ENCODE results near the gene ACTR5.

The ACTR5 gene

DNA sequence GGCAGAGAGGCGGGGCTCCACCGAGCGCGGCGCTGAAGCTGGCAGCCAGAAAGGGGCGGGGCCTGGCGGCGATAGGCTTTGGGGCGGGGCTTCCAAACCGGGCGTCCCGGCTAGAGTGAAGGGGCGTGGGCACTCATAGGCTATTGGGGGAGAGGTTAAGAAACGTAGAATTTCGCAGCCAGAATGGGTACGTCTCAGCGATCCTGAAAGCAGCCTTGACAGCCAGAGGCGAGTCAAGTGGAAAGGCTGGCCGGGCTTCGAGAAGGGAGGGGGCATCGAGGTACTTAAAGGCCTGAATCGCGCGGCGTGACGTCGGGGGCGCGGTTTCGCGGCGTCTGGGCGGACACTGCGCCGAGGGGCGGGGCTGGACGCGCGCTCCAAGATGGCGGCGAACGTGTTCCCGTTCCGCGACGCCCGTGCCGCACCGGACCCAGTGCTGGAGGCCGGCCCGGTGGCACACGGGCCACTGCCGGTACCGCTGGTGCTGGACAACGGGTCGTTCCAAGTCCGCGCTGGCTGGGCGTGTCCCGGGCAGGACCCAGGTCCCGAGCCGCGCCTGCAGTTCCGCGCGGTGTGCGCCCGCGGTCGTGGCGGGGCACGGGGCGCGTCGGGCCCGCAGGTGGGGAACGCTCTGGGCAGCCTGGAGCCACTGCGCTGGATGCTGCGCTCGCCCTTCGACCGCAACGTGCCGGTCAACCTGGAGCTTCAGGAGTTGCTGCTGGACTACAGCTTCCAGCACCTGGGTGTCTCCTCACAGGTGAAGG, at the start of gene ACTR5:
ACTR5 (plus strand) TSS at position 364 of the 764 bp plus-strand sequence; CDS start at position 383, 19 bp downstream.
- DNase-seq (ENCODE audit: low read depth, low spot score), result peak; percentile 92

DNA sequence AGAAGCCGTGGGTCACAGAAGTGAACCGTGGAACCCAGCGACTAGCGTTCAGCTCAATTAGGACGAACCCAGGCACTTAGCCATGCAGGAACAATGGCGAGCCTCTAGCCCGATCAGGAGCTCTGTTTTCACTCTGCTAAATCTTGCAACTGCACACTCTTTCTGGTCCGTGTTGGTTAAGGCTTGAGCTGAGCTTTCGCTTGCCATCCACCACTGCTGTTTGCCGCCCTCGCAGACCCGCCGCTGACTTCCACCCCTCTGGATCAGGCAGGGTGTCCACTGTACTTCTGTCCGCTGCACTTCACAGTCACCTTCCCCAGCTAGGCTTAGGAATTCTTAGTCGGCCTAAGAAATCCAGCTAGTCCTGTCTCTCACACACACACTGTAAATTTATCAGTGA, 49.7 kb upstream of the ACTR5 start:
- no peak for DNase-seq (ENCODE audit: low read depth, low spot score)

DNA sequence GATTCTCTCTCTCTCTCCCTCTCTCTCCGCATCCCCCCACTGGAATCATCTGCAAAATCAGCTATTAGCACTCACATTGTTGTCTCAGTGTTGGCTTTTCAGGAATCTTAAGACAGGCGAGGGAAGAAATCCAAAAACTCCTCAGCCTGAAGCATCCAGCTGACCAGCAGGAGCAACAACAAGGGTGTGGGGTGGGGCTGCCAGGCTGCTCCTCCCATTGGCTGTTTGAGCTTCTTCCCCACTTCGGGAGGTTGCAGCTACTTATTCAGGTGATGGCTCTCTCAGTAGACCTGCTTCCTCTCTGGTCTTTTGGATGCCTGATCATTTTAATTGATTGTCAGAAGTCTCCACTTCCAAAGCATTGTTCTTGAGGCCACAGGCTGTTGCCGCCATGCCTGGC, 48.1 kb upstream of the ACTR5 start:
- no peak for DNase-seq (ENCODE audit: low read depth, low spot score)

DNA sequence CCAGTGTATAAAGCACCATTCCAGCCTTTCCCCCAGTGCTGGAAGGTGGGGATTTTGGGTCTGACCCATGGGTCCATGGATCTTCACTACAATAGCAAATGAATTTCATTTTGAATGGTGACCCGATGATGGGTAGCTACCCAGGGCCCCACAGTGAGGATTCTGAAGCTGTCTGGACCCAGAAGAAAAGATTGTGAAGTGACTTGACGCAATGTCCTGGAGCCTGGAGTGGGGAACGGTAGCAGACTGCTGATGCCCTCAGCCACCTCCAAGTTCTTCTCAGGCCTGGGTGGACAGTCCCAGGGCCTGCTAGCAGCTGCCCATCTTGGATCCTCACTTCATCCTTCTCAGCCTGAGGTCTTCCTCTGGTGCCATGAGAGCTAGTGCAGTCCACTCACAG, 47.3 kb upstream of the ACTR5 start:
- DNase-seq (ENCODE audit: low read depth, low spot score), result no peak

DNA sequence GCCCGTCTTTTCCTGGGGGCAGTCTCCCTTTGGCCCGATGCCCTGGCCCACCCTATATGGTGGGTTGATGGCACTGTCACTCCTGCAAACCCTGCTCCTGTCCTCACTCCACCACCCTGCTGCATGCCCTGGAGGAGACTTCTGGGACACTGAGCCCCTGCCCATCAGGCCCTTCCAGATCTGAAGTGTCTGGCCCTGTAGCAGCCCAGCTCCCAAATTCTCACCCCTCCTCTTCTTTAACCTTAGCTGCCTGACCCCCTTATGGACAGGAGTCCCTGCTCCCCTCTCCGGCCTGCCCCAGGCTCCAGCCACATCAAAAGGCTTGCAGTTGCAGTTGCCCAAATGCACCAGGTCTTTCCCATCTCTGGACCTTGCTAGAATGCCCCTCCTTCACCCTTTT, 44.7 kb upstream of the ACTR5 start:
- no peak for DNase-seq (ENCODE audit: low read depth, low spot score)

DNA sequence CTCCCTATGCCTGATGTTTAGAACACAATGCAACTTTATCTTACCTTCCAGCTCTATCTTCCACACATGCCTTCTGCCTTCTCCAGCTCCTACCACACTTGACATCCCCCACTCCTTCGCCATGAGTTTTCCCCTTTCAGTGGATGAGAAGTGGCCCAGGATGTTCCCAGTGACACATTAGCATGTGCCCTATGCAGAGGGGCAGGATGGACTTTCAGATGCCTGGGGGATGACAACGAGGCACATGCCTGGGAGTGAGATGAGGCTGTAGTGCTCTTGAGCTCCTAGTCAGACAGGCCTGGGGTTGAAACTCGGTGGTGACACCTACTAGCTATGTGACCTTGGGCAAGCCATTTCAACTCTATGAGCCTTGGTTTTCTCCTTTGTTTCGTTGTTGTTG, 44.1 kb upstream of the ACTR5 start:
- no peak for DNase-seq (ENCODE audit: low read depth, low spot score)

DNA sequence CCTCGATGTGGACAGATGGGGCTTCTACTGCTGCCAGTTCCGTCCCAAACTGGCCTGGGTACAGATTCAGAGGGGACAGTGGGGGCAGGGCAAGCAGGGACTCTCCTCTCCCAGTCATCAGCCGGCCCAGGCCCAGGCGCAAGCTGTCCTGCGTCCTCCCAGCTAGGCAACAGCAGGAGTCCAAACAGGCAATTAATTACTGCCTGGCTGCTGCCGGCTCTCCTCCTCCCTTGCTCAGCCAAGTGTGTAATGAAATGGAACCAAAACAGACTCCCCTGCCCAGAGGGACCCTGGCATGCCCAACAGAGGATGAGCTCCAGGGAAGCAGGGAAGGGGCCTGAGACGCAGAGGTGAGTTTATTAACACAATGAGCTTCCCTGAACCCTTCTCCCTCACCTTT, 41.8 kb upstream of the ACTR5 start:
- DNase-seq (ENCODE audit: low read depth, low spot score), result no peak

DNA sequence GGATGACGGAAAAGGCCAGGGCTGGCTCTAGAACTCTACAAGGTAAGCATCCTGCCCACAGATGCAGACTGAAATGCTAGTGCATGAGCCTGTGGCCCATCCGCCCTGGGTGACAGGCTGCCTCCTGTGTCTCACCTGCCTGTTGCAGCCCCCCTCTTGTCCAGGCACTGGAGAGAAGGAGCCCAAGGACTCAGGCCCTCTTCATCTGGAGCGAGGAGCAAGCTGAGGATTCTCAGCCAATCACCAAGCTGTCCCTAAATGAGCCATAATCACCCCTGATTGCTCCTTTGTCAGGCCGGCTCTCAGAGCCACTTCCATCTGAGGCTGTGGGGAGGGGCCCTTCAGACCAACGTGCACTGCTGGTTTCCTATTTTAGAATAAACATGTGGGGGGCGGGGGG, 34.0 kb upstream of the ACTR5 start:
- DNase-seq (ENCODE audit: low read depth, low spot score), result no peak

DNA sequence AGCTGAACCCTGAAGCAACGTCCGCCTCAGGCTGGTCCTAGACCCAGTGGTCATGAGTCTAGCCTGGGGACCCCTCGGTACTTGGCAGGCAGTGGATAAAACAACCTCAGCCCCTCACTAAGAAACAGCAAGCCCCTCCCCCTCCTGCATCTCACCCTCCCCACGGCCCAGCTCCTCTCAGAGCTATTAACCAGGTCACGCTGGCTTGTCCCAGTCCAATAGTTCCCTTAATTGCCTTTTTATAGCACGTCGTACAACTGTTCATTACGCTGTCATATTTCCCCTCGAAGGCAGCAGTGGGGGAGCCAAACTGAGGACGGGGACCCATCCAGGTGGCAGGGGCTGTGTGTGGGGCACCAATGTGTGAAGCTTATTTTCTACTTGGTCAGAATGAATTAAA, 32.6 kb upstream of the ACTR5 start:
- no peak for DNase-seq (ENCODE audit: low read depth, low spot score)

DNA sequence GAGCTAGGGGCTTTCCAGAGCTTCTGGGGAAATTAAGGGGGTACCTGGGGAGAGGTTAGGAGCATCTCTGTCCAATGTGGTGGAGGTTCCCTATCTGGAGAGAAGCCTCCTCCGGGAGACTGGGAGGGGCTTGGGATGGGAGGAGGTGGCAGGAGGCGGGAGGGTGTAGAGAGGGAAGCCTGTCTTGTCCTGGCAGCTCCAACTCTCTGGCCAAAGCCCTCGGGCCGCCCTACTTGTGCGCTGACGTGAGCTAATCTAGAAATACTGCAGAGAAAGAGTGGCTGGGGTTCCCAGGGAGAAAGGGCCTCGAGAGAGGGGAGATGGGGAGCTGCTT, 25.6 kb upstream of the ACTR5 start:
- no peak for DNase-seq (ENCODE audit: low read depth, low spot score)

DNA sequence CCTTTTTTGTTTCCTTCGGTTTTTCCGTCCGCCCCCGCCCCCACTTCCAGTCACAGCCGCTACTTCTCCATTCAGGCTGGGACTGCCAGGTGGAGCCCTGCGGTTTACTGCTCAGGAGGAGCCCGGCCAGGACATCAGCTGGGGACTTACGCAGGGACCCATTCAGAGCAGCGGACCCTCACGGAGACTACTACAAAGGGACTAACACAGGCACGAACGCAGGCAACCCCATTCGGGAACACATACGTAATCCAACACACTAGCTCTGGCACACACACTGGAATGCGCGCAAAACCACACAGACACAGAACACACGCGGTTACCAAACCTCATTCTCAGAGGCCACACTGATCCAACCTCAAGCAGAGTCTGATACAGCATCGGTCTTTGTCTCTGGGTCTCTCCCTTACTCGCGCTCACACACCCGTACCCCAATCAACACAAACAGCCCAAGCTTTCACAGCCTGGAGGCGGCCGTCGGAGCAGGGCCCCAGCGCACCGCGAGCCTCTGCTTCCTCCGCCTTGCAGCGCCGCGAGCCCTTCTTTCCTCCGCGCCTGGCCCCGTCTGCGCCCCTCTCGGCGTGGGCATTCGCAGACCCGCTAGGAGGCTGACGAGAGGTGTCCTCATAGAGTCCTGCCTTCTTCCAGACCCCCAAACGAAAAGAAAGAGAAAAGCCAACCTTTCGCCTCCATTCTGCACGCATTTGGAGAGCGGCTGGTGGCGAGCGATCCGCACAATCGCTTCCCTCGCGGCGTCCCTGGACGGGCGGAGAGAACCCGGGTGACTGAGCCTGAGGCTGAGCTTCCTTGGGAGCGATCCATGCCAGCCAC, 25.0 kb upstream of the ACTR5 start:
- no peak for DNase-seq (ENCODE audit: low read depth, low spot score)

DNA sequence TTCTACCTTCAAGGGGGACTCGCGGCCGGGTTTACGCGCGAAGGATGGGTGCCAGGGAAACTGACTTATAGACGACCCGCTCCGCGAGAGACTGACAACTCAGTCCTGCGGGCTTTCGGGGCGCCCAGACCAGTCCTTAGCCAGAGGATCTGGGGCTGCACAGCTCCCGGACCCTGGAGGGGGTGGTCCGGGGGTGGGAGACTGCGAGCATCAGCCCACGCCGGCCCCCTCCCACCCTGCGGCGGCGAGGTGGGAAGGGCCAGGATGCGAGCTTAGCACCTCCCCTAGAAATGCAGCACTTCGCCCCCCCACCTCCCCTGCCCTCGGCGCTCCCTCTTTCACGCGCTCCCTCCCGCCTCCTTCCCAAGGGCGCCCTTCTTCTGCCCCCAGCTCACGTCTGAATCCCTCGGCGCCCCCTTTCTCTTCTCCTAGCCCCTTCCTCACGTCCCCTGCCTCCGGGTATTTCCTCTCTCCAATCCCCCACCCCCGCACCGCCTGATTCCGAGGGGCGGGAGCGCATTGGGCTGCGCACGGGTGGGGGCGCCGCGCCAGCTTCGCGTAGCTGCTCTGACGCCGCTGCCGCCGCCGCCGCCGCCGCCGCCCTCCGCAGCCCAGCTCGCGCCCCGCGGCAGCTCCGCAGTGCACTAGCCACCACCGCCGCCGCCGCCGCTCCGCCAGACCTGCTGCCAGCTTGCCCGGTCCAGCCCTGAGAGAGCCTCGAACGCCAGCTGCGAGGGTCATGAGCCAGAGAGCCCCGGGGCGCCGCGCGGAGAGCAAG, 24.2 kb upstream of the ACTR5 start, which contains the start of gene SLC32A1:
SLC32A1 (plus strand) TSS at position 639 of the 778 bp plus-strand sequence. CDS start 239 bp downstream, outside the sequence.
- no peak for DNase-seq (ENCODE audit: low read depth, low spot score)

DNA sequence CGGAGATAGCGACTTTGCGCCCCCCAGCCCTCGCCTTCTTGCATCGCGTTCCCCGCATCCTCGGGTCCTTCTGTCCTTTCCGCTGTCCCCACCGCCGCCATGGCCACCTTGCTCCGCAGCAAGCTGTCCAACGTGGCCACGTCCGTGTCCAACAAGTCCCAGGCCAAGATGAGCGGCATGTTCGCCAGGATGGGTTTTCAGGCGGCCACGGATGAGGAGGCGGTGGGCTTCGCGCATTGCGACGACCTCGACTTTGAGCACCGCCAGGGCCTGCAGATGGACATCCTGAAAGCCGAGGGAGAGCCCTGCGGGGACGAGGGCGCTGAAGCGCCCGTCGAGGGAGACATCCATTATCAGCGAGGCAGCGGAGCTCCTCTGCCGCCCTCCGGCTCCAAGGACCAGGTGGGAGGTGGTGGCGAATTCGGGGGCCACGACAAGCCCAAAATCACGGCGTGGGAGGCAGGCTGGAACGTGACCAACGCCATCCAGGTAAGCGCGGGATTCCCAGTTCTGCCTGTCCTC, 23.6 kb upstream of the ACTR5 start:
- DNase-seq (ENCODE audit: low read depth, low spot score), result no peak

DNA sequence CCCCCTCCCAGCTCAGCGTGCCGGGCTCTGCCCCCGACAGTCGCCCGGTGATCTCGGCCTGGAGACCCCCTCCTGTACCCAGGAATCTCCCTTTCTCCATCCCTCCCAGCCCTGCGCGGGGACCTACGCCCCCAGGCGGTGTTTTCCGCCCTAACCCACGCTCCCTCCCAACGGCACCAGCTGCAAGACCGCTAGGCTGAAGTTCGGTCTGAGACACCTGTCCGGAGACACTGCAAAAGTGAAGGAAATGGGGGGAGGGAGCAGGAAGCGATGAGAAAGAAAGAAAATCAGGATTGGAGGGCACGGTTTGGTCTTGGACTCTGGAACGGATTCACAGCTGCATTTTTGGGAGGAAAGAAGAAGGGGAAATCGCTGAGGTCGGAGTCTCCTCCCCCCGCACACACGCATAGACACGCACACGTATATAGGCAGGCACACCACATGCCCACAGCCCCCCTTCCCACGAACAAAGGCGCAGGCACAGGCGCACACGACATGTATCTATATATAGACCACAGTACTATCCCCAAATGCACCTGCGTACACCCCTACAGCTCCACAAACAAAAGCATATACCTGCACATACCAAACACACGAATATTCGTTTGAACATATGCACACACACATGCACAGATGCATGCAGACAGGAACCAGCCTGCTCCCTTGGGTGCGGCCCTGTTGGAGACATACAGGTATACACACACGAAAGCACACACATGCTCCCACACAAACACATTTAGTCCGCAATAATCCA, 22.9 kb upstream of the ACTR5 start:
- DNase-seq (ENCODE audit: low read depth, low spot score), result no peak

DNA sequence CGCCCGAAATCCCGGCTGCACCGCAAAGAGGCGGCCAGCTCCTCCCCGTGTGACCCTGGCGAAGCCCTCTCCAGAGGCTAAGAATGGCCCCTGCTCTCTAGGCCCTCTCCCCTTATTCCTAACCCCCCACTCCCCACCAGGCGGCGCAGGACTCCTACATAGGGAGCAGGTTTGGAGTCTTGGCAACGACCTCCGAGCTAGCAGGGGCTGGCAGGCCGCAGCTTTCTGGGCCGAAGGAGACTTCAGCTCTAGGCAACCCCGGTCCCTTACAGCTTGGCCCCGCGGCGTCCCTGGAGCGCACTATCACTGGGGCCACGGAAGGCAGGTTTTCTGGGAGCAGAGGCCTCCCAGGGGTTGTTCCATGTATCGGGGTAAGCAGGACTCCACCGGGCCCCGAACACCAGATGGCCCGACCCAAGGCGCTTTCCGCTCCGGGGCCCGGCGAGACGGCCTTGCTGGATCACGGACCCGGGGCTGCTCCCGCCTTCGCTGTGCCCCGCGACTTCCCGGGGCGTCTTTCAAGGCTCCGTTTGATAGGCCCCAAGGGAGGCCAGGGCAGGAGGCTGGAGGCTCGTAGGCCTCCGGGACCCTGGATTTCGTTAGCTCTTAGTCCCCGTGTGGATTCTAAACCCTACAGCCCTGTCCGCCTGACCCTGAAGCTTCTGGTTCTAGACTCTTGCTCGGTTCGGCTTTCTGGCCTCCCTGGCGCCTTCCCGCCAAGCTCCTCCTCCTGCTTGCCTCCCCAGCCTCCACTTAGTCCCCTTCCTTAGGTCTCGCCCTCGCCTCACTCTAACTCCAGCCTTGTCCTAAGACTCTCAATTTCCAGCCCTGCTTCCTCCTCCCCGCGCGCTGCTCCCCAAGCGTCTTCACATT, 22.1 kb upstream of the ACTR5 start:
- no peak for DNase-seq (ENCODE audit: low read depth, low spot score)

DNA sequence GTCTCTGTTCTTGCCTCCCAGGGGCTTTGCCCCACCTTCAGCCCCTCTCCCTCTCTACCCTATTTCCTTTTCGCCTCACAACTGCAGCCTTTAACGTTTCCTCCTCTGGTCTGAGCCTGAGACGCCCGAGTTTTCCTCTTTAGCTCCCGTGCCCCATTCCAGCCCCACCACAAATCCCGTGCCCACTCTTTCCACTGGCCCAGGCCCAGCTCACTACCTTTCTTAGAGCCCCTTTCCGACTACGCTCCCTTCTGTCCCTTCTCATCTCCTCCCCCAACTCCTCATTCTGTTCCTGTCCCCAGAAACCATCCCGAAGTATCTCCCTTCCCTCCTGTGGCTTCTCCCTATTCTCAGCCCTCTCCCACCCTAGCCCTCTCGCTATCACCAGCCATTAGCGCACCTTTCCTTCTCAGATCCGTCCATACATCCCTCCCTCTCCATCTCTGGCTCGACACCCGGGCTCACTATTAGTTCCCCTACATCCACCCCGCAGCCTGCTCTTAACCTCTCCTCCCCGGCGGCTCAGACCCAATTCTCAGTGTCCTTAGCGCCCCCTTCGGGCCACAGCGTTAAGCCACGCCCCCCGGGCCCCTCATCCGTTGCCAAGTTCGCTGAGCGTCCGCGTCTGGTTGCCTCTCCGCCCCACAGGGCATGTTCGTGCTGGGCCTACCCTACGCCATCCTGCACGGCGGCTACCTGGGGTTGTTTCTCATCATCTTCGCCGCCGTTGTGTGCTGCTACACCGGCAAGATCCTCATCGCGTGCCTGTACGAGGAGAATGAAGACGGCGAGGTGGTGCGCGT, 21.3 kb upstream of the ACTR5 start:
- DNase-seq (ENCODE audit: low read depth, low spot score), result peak; percentile 28

DNA sequence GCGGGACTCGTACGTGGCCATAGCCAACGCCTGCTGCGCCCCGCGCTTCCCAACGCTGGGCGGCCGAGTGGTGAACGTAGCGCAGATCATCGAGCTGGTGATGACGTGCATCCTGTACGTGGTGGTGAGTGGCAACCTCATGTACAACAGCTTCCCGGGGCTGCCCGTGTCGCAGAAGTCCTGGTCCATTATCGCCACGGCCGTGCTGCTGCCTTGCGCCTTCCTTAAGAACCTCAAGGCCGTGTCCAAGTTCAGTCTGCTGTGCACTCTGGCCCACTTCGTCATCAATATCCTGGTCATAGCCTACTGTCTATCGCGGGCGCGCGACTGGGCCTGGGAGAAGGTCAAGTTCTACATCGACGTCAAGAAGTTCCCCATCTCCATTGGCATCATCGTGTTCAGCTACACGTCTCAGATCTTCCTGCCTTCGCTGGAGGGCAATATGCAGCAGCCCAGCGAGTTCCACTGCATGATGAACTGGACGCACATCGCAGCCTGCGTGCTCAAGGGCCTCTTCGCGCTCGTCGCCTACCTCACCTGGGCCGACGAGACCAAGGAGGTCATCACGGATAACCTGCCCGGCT, 20.6 kb upstream of the ACTR5 start:
- no peak for DNase-seq (ENCODE audit: low read depth, low spot score)

DNA sequence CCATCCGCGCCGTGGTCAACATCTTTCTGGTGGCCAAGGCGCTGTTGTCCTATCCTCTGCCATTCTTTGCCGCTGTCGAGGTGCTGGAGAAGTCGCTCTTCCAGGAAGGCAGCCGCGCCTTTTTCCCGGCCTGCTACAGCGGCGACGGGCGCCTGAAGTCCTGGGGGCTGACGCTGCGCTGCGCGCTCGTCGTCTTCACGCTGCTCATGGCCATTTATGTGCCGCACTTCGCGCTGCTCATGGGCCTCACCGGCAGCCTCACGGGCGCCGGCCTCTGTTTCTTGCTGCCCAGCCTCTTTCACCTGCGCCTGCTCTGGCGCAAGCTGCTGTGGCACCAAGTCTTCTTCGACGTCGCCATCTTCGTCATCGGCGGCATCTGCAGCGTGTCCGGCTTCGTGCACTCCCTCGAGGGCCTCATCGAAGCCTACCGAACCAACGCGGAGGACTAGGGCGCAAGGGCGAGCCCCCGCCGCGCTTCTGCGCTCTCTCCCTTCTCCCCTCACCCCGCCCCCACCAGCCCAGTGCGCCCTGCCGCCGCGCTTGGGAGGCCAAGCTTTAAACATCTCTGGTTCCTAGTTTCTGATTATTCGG, 20.0 kb upstream of the ACTR5 start:
- DNase-seq (ENCODE audit: low read depth, low spot score), result no peak

Data from activated CD4-positive, CD25-positive, alpha-beta regulatory T cell treated with anti-CD3 and anti-CD28 coated beads, Interleukin-2, amount 50 U/mL, for 16 hours (primary cell).